ENCODE measurements around the gene FIZ1.

The FIZ1 gene

GRCh38 chr19:55544776-55545439, 54.4 kb downstream of the FIZ1 start:
- no peaks in the 10 kb centered on the region for H3K4me1 ChIP-seq (ENCODE audit: control insufficient read depth, insufficient read depth, low read length)
- H3K27ac ChIP-seq (ENCODE audit: low read depth, low read length) = no peak overlapping the region
- no peak overlapping the region for H3K4me3 ChIP-seq (ENCODE audit: low read length)
- no peaks in the 10 kb centered on the region for H3K36me3 ChIP-seq (ENCODE audit: control insufficient read depth, insufficient read depth, low read length)
- peaks cover 6% of the 10 kb centered on the region for H3K27me3 ChIP-seq (ENCODE audit: control insufficient read depth, insufficient read depth, low read length)
- no peak overlapping the region for H3K9ac ChIP-seq (ENCODE audit: low read length)

GRCh38 chr19:55544014-55544413, 55.3 kb downstream of the FIZ1 start:
- Histone ChIP-seq H3K4me1 (ENCODE audit: control insufficient read depth, insufficient read depth, low read length) (no peaks in the 10 kb centered on the region), H3K36me3 (ENCODE audit: control insufficient read depth, insufficient read depth, low read length) (no peaks in the 10 kb centered on the region)

DNA sequence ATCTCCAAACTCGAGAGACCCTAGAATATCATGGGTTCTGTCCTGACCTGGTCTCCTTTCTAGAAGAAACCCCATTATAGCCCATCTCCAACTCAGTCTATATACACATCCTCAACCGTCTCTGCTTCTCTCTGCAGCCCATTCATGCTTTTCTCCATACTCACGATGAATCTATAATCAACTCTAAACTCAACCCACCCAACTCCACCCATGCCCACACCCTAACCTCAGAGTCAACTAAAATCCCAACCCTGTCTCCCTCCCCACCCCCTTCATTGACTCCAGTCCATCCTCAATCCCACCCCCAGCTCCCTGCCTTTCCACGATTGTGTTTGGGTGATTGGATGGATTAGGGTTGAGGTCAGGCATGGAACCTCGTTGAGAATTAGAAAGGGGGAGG, 55.8 kb downstream of the FIZ1 start:
- H3K27ac ChIP-seq (ENCODE audit: low read depth, low read length) = no peak overlapping the region
- no peaks in the 10 kb centered on the region for H3K4me1 ChIP-seq (ENCODE audit: control insufficient read depth, insufficient read depth, low read length)
- H3K27me3 ChIP-seq (ENCODE audit: control insufficient read depth, insufficient read depth, low read length) = peaks cover 6% of the 10 kb centered on the region
- no peak overlapping the region for H3K4me3 ChIP-seq (ENCODE audit: low read length)
- H3K36me3 ChIP-seq (ENCODE audit: control insufficient read depth, insufficient read depth, low read length) = no peaks in the 10 kb centered on the region
- no peak overlapping the region for H3K9ac ChIP-seq (ENCODE audit: low read length)

More at GRCh38 chr19:55544014-55544413, 55.3 kb downstream of the FIZ1 start:
- Histone ChIP-seq H3K27ac (ENCODE audit: low read depth, low read length) (no peak overlapping the region), H3K4me3 (ENCODE audit: low read length) (no peak overlapping the region), H3K27me3 (ENCODE audit: control insufficient read depth, insufficient read depth, low read length) (peaks cover 6% of the 10 kb centered on the region), H3K9ac (ENCODE audit: low read length) (no peak overlapping the region)

GRCh38 chr19:55542292-55542855, 56.9 kb downstream of the FIZ1 start:
- Histone ChIP-seq H3K4me3 (ENCODE audit: low read length) (no peak overlapping the region), H3K27me3 (ENCODE audit: control insufficient read depth, insufficient read depth, low read length) (peaks cover 6% of the 10 kb centered on the region)

More at GRCh38 chr19:55542292-55542855, 56.9 kb downstream of the FIZ1 start:
- Histone ChIP-seq H3K4me1 (ENCODE audit: control insufficient read depth, insufficient read depth, low read length) (no peaks in the 10 kb centered on the region), H3K9ac (ENCODE audit: low read length) (no peak overlapping the region), H3K27ac (ENCODE audit: low read depth, low read length) (no peak overlapping the region), H3K36me3 (ENCODE audit: control insufficient read depth, insufficient read depth, low read length) (no peaks in the 10 kb centered on the region)

Measured in rectal smooth muscle tissue (tissue), 1 donor.